NCI-H2196 treated with DMSO at 0.1 percent for 48 hours (cell line): ENCODE results near the gene LDB2.

Source experiments
- DNase-seq: peaks from one replicate; lab custom pipeline; 2025; ENCODE audit not compliant: unreplicated experiment; lab: John Stamatoyannopoulos, UW

Gene LDB2

DNA sequence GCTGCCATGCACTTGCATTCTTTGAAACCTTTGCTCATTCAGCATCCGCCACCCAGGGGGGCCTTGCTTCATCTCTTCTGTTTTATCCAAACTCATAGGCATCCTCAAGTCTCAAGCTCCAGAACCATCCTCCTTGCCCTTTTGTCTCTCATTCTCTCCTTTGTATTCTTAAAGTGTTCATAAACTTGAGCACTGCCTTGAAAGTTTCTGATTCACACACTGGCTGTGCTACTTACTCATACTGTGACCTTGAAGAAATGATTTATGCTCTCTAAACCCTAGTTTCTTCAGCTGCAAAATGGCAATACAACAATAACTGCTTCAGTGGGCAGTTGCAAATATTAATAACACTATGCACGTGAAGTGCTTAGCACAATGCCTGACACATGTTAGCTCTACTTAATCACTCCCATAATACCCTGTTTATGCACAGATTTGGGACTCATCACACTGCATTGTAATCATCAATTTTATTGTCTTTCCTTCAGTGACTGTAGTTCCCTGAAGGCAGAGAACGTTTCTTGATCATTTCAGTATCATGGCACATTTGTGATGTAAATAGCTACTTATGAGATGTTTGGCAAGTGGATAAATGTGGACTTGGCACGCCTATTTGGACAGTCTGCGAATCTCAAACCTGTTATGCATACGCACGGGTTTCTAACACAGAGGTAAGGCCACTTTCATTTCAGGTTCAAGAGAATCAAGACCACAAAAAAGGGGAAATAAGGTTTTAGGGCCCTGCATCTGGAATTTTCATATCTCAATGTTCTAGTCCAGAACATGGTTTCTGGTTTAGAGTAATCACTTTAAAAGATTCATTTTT lies 291.0 kb downstream of the LDB2 start:
- DNase-seq: no peak

DNA sequence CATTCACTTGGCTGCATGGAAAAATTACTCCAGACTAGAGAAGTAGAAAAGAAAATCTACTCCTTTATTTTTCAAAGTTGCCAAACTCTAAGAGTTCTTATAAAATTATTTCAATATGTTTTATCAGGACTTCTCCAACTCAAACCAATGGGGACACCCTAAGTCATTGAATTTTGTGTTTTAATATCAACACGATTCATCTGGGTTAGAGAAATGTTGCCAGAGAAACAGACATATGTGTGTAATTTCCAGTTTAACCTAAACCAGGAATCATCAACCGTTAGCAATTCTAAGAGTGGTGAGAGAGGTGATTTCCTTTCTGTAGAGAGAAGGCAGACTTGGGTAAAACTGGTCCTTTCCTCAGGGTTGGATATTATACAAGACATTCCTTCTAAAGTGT lies 291.8 kb downstream of the LDB2 start:
- no peak for DNase-seq

DNA sequence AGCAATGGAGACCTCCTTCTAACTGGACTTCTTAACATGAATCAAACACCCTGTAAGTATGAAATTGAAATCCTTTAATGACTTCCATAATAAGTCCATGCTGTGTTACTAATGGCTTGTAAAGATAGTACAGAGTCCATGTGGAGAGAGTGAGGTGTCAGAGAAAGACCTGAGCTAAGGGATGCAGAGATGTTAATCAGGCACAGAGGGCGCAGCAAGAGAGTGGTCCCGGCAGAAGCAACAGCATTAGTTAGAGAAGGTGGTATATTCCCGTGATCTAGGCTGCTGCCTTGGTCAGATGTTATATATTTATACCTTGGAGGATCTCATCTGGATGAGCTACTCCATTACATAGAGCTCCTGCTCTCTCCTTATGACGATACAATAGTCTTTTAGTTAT lies 295.3 kb downstream of the LDB2 start:
- no peak for DNase-seq

DNA sequence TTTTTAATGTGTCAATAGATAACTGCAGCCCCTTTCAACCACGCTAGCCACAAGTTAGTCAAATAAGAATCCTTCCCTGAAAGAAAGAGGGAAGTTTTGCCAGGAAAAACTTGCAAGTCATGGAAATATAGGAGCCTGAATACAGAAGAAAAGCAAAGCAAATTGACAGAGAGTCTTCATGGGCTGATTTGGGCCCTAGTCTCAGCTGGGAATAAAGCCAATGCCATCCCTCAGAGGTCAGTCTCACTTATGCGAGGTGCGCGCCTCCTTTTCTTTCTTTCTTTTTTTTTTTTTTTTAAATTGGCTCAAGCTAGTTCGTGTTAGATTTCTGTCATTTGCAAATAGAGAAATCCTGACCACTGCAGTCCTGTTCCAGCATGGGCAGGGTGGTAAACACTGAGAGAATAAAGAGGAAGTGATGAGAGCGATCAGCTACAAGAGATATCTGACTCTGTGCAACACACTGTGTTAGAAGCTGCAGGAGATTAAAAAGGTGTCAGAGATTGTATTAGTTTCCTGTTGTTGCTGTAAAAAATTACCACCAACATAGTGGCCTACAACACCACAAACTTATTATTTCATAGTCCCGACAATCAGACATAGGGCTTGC lies 299.7 kb downstream of the LDB2 start:
- no peak for DNase-seq

DNA sequence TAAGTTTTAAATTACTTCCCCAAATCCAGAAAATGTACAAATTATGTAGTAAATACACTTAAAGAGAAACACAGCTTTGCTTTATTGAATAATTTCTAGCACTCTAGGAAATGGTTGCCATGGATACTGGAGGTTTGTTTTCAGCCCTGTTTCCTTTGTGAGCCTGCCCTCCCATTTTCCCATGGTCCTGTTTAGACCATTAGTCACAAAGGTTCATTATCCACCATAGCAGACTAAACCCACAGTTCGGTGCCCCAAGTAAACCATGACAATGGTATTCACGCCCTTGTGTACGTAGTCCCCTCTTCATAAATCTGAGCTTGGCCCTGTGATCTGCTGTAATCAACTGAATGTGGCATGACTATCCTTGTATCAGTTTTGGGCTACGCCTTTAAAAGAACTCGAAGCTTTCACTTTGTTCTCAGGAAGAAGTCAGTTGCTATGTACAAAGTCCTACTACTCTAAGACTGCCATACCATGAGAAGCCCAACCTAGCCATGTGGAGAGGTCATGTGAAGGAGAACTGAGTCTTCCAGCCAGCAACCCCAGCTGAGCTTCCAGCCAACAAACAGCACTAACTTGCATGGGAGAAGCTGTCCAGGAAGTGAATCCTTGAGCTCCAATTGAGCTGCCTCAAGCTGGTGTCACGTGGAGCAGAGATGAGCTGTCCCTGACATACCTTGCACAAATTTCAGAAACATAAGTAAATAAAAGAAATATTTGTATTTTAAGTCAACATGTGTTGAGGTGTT lies 300.4 kb downstream of the LDB2 start:
- no peak for DNase-seq

DNA sequence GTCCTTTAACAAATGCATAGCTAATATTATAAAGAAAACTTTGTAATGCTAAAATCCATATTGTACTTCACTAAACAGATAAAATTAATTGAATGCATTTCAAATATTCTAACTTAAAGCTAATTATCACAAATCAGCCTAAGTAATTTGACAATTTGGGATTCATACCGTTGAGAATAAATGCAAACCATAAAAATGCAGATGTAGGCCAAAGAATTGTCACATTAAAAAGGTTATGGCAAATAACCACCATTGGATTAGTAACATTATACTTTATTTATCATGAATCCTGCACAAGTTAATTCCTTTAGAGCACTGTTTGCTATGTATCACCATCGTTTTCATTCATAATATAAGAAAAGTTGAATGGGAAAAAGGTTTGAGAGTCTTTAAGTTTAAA lies 301.0 kb downstream of the LDB2 start:
- no peak for DNase-seq

DNA sequence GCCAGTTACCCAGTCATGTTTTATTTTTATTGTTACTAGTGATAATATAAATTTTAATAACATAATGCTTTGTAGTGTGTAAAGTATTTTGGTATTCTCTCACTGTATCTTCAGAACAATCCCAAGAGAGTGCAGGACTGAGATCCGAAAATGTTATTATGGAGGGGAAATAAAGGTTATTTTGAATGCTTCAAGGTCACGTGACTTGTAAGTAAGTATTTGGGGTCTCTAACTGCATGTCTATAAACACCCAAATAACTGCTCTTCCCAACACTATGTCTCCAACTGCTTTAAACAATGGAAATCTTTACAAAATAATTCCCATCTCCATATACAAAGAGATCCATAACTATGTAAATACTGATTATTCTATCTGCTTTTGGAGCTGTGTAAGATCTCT lies 302.2 kb downstream of the LDB2 start:
- DNase-seq: no peak

DNA sequence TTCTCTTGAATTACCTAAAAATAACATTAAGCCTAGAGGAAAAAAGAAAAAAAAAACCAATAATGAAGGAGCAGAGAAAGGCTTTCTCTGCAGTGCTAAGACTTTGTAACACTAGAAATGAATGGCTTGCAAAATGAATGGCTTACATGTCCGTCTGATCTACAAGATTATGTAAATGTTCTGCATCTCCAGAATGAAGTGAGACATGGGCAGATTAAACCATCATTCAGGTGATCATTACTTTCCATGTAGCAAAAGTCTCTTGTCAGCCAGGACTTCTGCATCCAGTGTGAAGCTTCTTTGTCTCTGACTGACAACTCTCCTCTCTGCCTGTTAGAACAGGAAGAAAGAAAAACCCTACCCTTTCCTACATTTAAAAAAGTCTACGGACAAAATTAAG lies 304.3 kb downstream of the LDB2 start:
- no peak for DNase-seq

DNA sequence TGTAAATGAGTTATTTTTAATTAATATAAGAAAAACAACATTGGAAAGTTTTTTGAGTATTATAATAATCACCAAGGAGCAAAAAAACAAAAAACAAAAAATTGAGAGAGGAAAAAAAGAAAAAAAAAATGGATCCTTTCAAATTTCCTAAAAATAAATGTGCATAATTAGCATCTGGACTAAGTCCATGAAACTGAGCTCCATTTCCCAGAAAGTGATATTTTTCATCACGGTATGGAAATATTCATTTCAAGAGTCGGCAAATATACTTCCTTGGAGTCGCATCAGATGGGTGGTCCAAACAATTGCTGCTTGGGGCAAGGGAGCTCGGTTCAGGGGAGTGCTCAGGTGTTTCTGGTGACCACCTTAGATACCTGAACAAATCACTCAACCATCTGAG lies 305.1 kb downstream of the LDB2 start:
- no peak for DNase-seq

DNA sequence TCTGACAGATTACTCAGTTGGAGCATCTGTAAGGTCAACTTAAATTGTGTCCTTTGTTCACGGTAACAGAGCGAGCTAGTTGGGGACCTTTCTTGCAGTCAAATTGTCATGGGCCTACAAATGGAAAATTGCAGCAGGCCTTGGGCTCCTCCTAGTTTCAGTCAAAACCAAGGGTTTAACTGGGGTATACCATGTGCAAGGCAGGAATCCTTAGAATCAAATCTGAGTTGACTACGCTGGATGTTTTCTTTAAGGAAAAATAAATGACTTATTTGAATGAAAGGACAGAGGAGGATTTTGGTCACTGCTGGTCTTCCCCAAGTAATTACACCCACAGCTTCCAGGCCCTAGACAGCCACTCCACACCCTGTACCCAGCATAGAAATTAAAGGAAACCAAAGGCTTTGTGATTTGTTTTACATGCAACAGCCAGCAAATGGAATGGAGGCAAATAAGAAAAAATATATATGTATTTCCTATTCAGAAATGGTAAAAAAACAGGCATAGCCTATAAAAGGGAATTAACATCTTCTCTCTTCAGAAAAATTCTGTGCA lies 307.1 kb downstream of the LDB2 start:
- no peak for DNase-seq

DNA sequence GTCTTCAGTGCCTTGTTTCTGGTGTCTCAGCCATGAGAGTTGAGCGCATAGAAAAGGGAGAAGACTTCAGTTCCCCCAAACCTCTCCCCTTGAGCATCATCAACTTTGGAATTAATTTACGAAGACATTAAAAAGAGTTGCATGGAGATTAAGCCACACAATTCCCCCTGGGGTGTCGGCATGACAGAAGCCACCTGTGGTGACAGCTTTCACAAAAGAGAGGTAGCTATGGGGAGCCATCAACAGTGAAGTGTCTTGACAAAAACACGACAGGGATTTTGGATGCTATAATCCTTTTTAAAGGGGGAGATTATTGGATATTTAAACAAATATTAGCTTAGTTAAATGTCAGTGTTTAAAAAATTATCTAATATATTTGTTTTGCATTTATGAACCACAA lies 307.6 kb downstream of the LDB2 start:
- no peak for DNase-seq

DNA sequence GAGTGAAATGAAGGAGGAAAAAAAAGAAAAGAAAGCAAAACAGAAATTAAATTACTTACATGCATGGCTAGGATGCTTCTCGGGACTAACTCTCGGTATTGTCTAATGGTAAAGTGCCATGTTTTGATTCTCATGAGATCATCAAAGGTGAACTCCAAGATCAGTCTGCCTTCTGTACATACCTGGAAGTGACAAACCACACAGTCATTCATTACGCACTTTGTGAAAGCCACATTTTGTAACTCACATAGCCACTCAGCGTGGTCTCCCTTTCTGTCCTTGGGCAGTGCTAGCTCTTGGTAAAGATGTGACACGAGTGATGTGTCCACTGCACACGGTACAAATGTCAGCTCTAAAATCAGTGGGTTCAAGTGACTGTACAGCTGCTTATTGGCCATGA lies 309.8 kb downstream of the LDB2 start:
- DNase-seq: no peak

DNA sequence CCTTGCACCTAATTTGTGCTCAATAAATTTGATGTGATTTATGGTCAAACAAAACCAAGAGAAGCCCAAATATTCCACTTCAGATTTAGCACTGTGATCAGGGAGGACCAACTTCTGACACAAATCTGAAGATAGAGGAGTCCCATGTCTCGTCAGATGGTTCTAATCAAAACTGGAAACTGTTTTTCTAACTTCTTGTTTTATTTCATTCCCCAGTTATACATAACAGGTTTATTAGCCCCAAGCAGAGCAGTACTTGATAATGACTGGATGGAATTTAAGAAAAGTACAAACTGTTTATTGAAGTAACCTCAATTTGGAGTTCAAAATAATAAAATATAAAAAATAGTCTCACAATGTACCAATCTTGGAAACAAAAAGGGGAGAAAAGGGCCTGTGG lies 310.3 kb downstream of the LDB2 start:
- DNase-seq: no peak

DNA sequence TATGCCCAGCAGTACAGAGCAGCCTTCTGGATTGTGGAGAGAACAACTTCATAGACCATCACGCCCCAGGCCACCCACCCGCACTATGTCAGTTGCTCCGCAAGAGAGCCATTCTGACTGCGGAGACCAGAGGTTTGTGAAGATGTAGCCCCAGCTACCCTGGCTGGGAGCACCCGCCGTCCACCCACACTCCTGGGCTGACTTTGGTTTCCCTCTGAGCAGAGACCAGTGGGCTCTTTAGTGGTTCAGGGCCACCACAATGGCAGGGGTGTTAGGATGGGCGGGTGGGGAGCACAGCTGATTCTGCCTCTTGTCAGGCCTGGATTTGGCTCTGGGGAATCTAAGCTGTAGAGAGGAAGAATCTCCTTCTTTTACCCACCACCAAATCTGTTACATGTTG lies 313.4 kb downstream of the LDB2 start:
- no peak for DNase-seq

DNA sequence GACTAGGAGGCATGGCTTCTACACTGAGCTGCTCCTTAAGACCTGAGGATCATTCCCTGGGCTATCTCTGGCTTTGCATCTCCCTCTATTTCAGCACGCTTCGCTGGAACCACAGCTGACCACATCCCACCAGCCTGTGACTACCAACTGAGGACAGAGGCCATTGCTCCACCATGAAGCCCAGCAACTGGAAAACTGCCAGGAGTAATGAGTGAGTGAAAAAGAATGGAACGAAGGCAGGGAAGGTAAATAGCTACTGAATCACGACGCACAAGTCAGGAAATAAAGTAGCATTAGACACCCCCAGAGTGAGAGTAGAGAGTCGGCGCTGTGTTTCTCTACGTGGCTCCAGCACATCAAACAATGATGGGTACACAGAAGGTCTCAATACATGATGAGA lies 314.7 kb downstream of the LDB2 start:
- no peak for DNase-seq

DNA sequence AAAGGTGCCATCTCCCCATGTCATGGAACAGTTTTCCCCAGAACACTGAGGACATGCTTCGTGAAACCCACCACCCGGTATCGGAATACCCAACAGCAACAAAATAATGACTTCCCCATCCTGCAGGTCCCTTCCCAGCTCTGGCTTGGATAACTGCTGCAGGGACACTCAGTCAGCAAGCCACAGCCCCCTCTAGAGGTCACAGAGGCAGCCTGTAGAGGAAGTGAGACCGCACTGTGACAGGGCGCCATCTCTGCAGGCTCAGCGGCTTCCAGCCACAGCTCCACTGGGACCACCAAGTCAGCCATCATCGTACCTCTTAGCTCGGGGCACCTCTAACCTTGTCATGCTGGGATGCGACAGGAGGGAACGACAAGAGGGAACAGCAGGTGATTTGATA lies 315.9 kb downstream of the LDB2 start:
- DNase-seq: no peak

DNA sequence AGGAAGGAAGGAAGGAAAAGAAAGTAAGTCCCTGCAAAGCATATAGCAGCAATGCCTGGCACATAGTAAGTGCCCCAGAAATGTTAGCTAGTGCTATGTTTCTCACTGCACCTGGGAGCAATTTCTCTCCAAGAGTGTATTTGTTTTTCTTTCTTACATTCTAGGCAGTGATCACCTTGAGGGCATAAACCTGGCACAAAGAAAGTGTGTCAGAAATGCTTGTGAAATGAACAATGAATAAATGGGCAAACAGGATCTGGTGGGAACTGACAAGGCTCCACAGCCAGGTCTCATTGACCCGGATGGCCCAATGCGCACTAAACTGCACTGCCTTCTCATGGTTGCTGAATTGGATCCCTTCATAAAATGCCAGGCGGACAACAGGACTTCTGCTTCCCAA lies 316.4 kb downstream of the LDB2 start:
- DNase-seq: no peak

DNA sequence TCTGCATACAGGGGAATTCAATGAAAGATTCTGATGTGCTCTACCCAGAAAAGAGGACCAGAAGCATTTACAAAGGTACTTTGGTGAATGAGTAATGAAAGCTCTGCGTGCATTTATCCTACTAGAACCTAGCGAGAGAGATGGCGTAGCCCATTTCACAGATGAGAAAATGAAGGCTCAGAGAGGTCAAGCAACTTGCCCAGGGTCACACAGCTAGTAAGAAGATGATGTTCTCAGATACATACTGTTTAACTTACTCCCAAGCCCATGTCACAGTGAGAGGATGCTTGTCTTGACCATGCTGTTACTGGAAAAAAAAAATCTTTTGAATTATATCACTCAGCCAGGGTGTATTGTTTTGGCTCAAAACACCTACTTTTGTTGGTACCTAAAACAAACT lies 317.3 kb downstream of the LDB2 start:
- DNase-seq: no peak

DNA sequence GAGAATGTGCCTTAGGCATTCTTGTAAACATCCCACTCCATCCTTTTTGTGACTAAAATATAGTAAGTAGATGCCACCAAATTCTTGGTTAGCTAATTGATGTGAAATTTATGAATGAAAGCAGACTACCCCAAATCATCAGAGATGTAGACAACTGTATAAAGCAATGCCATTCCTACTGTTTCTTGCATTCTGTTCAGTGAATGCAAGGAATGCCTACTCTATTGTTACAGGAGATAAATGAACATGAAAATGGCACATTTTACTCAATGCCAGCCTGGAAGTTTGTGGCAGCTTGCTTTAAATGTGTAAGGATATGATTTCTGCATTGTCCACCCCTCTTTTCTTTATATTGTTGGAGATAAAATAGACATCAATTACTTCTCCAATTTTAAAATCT lies 317.9 kb downstream of the LDB2 start:
- no peak for DNase-seq

DNA sequence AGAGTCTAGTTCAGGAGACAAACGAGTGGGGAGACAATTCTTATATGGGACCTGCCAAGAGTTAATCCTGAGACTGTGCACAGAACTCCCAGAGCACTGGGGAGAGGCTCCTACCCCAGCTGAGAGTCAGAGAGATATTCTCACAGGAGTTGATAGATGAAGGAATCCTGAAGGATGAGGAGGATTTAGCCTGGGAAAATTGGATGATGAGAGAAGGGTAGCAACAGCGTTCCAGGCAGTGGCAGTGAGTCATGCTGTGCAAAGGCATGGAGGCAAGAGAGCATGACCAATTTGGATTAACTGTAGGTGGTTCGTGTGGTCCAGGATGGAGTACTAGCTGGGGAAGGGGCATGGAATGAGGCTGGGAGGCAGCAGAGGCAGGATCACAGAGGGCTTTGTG lies 318.6 kb downstream of the LDB2 start:
- DNase-seq: no peak

DNA sequence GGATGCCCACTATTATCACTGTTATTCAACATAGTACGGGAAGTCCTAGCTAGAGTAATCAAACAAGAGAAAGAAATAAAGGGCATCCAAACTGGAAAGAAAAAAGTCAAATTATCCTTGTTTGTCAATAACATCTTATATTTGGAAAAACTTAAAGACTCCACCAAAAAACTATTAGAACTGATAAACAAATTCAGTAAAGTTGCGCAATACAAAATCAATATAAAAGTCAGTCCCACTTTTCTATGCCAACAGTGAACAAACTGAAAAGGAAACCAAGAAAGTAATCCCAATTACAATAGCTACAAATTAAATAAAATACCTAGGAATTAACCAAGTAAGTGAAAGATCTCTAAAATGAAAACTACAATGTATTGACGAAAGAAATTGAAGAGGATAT lies 321.3 kb downstream of the LDB2 start:
- no peak for DNase-seq

DNA sequence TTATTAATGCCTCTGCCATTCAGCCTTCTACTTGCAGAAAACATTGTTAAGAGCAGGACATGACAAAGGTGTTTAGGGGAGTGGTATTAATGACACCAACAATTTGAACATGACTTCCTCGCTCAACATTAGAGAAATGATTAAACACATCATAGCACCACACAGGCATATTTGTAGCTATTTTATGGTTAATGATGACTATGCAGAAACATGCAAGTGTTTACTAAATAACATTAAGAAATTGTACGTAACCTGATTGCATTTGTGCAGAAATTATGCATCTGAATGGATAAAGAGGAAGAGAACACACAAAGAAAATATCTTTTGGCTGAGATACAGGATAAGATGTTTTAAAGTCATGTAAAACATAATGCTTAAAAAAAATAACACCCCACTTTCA lies 323.5 kb downstream of the LDB2 start:
- DNase-seq: no peak
